Measurements from ENCODE around the gene TNRC6B. TPM values are rescaled to one million over a fixed set of nuclear protein-coding genes. Genes with fewer than 3 reads are reported as not detected.

TNRC6B gene
- total and polyA plus RNA-seq, 2 of the 13 experiments (the other 11 are each of a cell fraction or from before 2014, with no cell fraction given) = 8.9 to 13.2 TPM

DNA sequence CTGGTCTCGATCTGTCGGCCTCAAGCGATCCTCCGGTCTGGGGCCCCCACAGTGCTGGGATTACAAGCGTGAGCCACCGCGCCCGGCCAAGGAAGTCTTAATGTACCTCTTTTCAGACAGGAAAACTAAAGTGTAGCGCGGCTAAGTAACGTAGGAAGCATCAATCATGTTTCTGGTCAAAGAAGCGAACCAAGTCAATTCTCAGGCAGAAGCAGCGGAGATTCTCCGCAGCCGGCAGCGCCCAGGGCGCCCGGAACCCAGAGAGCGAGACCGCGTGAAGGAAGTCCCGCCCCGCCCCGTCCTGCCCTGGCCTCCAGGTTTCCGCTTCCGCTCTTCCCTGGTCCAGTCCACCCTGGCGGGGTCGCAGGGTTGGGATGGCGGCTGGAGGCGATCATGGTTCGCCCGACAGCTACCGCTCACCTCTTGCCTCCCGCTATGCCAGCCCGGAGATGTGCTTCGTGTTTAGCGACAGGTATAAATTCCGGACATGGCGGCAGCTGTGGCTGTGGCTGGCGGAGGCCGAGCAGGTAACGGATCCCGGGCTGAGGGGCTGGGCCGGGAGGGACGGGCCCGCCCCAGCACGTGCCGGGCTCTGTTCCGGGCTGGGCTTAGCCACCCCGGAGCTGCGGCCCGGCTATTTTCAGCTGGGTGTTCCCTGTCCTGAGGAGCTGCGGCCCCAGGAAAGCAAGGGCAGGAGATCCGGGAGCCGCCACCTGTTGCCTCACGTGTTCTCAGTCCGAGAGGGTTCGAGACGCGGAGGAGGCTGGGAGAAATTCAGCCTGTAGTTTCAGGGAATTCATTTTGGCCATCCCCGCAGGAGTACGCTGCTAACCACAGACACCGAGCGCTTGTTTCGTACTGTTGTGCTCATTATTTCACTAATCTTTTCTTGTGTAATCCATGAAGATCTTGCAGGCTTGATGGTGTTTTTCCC, 168.7 kb downstream of the TNRC6B start, which contains the start of gene ADSL (continued):
- no peak for TF ChIP-seq RFX1 (IDR thresholded peaks at IDR 0.05)
- 0 out of 2 replicates have a peak, but pooled peaks have one; percentile 12 for TF ChIP-seq ONECUT2 (CRISPR knock-in tag; IDR thresholded peaks at IDR 0.05)
- no peak for TF ChIP-seq CENPT (CRISPR knock-in tag; IDR thresholded peaks at IDR 0.05; ENCODE audit: low read depth)
- TF ChIP-seq ZKSCAN1 (IDR thresholded peaks at IDR 0.05; ENCODE audit: low read length) = no peak
- TF ChIP-seq U2AF2 (IDR thresholded peaks at IDR 0.05; ENCODE audit: low read depth, low read length) = 0 out of 2 replicates have a peak, but pooled peaks have one; percentile 64
- TF ChIP-seq TAF1 (CRISPR knock-in tag; IDR thresholded peaks at IDR 0.05) = peak; percentile 92
- TF ChIP-seq FOXA1 (IDR thresholded peaks at IDR 0.05) = no peak
- TF ChIP-seq FOXA1 (CRISPR knock-in tag; IDR thresholded peaks at IDR 0.05) = no peak
- TF ChIP-seq ZNF792 (CRISPR knock-in tag; IDR thresholded peaks at IDR 0.05) = peak; percentile 87
- peak; percentile 44; the same call in 1 of the 2 replicates for TF ChIP-seq HMG20B (CRISPR knock-in tag; conservative IDR thresholded peaks at IDR 0.05)
- peak; percentile 63; the same call in 1 of the 2 replicates for TF ChIP-seq PPARG (CRISPR knock-in tag; conservative IDR thresholded peaks at IDR 0.05)
- no peak; the same call in none of the 2 replicates for TF ChIP-seq ZNF556 (CRISPR knock-in tag; IDR thresholded peaks at IDR 0.05; ENCODE audit: borderline replicate concordance)
- no peak for TF ChIP-seq ZNF24 (IDR thresholded peaks at IDR 0.05)
- TF ChIP-seq MAFK (conservative IDR thresholded peaks at IDR 0.05 in 1 of 2, IDR thresholded peaks at IDR 0.05 in 1 of 2; ENCODE audit: low read length in 2 of 2) = no peak
- TF ChIP-seq, protein P1, sequence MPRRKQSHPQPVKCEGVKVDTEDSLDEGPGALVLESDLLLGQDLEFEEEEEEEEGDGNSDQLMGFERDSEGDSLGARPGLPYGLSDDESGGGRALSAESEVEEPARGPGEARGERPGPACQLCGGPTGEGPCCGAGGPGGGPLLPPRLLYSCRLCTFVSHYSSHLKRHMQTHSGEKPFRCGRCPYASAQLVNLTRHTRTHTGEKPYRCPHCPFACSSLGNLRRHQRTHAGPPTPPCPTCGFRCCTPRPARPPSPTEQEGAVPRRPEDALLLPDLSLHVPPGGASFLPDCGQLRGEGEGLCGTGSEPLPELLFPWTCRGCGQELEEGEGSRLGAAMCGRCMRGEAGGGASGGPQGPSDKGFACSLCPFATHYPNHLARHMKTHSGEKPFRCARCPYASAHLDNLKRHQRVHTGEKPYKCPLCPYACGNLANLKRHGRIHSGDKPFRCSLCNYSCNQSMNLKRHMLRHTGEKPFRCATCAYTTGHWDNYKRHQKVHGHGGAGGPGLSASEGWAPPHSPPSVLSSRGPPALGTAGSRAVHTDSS (CRISPR knock-in tag; conservative IDR thresholded peaks at IDR 0.05) = 0 out of 2 replicates have a peak, but pooled peaks have one; percentile 75
- TF ChIP-seq MXI1 (IDR thresholded peaks at IDR 0.05; ENCODE audit: borderline replicate concordance, low read depth, low read length) = peak; percentile 75; the same call in 2 of the 3 replicates
- peak; percentile 100 for TF ChIP-seq GABPB1 (CRISPR knock-in tag; IDR thresholded peaks at IDR 0.05)
- peak; percentile 72; the same call in 1 of the 2 replicates for TF ChIP-seq REL (CRISPR knock-in tag; conservative IDR thresholded peaks at IDR 0.05)
- TF ChIP-seq ATRX (CRISPR knock-in tag; IDR thresholded peaks at IDR 0.05; ENCODE audit: borderline replicate concordance) = no peak
- peak; percentile 90 for TF ChIP-seq FLYWCH1 (CRISPR knock-in tag; IDR thresholded peaks at IDR 0.05)
- no peak for TF ChIP-seq HNRNPH1 (optimal IDR thresholded peaks at IDR 0.05; ENCODE audit: low read depth, low read length)
- TF ChIP-seq SUZ12 (IDR thresholded peaks at IDR 0.05; ENCODE audit: low read depth, low read length) = no peak
- TF ChIP-seq, protein P2, sequence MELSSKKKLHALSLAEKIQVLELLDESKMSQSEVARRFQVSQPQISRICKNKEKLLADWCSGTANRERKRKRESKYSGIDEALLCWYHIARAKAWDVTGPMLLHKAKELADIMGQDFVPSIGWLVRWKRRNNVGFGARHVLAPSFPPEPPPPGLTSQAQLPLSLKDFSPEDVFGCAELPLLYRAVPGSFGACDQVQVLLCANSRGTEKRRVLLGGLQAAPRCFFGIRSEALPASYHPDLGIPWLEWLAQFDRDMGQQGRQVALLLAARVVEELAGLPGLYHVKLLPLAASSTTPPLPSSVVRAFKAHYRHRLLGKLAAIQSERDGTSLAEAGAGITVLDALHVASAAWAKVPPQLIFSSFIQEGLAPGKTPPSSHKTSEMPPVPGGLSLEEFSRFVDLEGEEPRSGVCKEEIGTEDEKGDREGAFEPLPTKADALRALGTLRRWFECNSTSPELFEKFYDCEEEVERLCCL (CRISPR knock-in tag; IDR thresholded peaks at IDR 0.05; ENCODE audit: borderline replicate concordance) = no peak
- TF ChIP-seq, protein P3, sequence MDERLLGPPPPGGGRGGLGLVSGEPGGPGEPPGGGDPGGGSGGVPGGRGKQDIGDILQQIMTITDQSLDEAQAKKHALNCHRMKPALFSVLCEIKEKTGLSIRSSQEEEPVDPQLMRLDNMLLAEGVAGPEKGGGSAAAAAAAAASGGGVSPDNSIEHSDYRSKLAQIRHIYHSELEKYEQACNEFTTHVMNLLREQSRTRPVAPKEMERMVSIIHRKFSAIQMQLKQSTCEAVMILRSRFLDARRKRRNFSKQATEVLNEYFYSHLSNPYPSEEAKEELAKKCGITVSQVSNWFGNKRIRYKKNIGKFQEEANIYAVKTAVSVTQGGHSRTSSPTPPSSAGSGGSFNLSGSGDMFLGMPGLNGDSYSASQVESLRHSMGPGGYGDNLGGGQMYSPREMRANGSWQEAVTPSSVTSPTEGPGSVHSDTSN (CRISPR knock-in tag; IDR thresholded peaks at IDR 0.05) = no peak
- TF ChIP-seq ZNF605 (CRISPR knock-in tag; IDR thresholded peaks at IDR 0.05) = peak; percentile 94
- TF ChIP-seq TBX3 (IDR thresholded peaks at IDR 0.05; ENCODE audit: borderline replicate concordance) = no peak
- TF ChIP-seq NR3C1 (CRISPR knock-in tag; IDR thresholded peaks at IDR 0.05) = no peak
- TF ChIP-seq, protein P4, sequence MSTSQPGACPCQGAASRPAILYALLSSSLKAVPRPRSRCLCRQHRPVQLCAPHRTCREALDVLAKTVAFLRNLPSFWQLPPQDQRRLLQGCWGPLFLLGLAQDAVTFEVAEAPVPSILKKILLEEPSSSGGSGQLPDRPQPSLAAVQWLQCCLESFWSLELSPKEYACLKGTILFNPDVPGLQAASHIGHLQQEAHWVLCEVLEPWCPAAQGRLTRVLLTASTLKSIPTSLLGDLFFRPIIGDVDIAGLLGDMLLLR (CRISPR knock-in tag; IDR thresholded peaks at IDR 0.05) = peak; percentile 67; the same call in 1 of the 2 replicates
